C1 segment of cervical spinal cord (tissue), 14 donors: ENCODE results near the gene DNAJC13.
"Not testable (repeated sequence)": the region's sequence is repeated elsewhere in the genome, so short reads cannot be mapped to it uniquely, and the experiment has no call there.

Source experiments
- DNase-seq, 14 donors: peaks; one replicate each; lab custom pipeline; 2025; lab: John Stamatoyannopoulos, UW

The DNAJC13 gene

DNA sequence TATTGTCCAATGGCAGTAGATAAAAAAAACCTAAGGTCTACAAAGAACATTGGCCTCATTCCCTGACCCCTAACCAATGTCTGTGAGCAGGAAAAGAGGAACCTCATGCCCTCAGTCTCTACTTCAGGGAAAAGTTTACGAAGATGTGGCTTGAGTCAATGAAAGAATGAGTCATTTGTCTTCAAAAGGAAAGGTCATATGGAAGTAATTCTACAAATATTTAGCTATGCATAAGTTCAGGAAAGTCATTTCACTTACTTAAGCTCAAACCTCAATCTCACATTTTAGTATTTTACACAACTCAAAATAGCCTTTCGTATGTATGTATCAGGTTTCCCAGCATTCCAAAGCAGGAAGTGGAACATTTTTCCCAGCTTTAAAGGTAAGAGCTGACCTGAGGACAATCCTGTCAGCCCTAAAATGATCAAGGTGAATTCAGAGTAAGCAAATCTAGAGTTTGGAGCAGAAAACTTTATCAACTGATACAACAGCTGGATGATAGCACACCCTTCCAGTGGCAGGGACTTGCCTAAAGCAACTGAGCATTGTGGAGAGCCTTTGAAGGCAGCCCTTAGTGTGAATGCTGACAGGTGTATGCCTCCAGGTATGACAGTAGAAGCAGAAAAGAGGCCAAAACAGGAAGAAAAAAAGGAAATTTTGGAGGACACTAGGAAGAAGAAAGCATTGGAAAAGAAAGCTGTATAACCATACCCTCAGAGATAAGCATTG is 125.9 kb downstream of the DNAJC13 start:
- DNase-seq = no peak

DNA sequence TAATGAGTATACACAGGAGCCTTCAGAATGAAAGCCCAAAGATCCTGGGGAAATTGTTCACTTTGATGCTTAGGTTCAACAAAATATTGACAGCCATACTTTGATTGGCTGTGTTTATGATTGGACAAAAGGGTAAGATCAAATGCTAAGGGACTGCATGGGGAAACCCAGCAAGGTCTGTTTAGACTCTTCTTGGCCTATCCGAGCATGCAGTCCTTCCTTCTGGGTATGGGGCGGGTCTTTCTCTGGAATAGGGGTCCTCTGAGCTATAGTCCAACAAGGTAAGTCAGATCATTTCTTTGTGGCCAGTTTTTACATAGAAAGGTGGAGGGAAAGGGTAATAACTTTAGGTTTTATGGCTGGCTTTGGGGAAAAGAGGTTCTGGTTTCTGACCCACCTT is 126.8 kb downstream of the DNAJC13 start:
- DNase-seq = no peak

DNA sequence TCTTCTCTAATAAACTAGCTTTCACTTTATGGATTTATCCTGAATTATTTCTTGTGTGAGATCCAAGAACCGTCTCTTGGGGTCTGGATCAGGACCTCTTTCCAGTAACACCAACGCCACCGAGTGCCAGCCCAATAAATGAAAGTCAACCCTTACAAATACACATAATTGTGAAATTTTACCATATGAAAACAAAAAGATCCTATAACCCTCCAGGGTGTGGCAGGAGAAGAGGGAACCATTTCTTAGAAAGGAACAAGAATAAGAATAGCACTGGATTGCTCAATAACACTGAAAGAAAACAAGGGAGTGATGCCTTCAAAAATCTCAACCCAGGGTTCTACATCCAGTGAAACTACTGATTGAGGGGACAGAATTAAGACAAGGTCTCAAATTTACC is 128.2 kb downstream of the DNAJC13 start:
- no peak for DNase-seq

DNA sequence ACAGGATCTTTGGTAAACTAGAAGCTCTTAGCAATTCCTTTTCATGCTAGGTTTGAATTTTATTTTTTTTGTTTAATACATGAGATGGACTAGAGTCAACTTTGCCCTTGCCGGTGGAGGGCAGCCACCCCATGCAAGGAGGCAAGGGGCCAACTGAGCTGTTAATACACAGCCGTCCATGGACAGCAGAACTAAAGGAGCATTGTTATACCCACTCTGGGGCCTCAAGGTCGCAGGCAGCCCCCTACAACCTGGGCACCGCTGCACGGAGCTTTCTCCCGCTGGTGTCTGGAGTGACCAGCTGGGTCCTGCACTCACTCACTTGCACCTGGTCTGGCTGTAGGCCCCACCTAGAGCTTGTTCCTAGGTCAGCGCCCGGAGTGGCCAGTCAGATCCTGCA is 131.9 kb downstream of the DNAJC13 start:
- DNase-seq = no peak

DNA sequence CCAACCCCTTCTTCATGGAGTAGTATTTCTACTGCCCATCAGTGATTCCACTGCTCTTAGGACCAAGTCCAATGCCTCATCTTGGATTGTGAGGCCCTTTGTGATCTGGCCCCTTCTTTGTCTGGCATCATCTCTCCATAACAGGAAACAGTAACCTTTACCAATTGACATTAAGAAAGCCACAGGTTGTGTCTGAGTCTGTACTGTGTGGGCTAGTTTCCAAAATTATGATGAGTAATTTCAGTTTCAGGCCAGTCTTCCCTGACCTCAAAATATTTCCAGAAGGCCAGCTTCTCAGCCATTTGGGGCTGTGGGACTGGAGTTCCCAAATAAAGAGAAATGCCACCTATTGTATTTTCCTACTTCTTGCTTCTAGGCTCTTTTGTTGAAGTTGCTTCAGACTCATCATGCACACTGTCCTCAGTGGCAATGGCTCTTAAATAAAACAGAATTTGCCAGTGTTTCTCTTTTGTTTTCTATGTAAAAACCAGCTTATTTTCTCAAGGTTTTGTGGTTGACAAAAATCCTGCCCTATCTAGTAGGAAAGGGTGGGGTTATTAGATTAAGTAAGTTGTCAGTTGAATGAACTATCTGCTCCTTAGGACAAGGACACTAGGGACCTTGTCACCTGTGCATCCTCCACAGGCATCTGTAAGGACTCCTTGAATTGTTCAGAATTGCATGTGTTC is 132.7 kb downstream of the DNAJC13 start:
- DNase-seq = no peak

DNA sequence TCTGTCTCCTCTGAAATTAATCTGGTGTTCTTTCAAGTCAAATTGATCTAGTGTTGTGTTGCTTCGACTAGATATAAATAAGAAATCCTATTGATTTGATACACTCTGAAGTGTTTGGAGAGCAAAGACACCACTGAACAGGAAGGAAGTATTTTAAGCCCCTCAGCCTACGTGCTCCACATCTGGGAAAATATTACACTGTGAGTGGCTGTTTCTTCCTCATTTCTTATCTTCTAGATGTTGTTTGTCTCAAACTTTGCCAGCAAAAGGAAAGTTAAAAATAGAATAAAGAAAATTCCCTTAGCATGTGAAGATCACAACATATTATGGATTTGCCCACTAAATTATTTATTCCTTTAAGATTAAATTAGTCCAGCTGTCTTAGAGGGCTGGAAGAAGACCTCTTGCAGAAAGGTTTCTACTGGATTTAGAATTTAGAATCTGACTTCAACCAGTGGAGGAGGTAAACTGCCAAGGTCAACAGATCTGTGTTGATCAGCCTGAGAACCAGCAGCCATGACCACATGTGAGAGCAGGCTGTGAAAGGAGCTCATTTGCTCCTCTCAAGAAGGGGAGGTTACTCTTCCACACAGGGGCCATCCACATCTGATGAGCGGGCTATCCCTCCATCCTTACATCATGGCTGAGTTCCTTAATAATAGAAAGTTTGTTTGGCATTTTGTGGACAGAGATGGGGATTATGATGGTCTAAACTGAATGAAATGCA is 133.4 kb downstream of the DNAJC13 start:
- no peak for DNase-seq

DNA sequence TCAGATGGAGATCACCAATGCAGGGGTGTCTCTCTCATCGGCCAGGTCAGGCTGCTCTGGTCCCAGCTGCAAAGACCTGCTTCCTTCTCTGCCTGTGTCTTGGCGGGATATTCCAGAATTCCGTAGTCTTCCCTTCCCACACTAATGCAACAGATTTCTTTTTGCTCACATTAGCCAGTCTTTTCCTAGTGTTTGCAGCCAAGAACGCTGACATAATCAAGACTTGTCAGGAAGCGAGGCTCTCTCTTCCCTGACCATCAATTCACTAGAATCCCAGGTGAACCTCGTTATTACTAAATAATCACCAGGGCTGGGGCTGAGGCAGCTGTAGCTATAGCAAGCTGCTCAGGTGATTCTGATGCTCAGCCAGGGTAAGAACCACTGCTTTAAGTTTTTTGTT is 136.5 kb downstream of the DNAJC13 start:
- no peak for DNase-seq

DNA sequence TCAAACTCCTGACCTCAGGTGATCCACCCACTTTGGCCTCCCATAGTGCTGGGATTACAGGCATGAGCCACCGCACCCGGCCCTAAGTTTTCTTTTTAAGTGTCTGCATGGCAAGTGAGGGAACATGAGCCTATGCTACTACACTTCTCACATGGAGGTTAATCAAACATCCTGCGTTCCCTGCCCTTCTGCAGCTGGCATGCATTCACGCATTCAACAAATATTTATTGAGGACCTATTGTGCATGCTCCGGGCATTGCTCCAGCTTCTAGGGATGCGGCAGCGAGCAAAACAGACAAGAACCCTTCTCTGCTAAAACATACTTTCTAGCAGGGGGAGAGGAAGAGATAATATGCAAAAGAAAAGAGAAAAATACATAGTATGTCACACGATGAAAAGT is 137.1 kb downstream of the DNAJC13 start:
- DNase-seq = no peak

DNA sequence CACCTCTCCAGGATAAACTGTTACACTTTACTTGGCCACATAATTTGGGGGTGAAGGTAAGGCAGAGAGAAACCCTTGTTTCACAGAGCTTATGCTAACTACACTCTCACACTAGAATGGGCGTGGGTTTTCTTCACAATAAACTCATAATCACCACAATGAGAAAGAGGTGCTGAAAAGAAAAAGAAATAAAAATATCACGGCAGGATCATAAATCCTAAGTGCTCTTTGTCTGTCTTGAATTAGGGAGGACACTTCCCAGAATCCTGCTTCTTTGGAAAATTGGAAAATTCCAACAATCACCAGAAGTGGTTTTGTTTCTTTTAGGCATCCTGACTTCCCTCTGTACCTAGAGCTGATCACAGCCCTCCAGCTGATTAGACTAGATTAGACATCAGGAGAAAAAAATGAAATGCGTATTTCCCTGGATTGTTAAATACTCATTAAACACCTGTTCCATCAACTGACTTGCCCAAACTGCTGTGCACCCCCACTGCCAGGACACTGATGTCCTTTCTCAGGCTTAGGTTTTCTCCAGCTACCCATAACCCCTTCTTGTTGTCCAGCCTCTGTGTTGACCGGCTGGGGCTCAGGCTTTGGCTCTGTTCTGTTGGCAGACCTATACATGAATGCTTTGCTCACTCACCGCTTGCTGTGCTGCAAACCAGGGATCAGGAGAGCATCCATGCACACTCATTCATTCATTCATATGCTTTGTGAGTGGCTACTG is 138.2 kb downstream of the DNAJC13 start:
- DNase-seq = no peak

DNA sequence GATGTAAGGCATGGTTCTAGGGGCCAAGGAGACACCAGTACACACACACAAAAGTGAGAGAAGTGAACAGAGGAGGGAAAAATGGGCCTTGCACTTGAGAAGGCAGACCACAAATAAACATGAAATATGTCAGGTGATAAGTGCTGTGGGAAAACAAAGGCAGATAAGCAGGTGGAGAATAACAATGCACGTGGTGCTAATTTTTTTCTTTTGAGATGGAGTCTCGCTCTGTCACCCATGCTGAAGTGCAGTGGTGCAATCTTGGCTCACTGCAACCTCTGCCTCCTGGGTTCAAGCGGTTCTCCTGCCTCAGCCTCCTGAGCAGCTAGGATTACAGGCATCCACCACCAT is 138.7 kb downstream of the DNAJC13 start:
- not testable (repeated sequence) for DNase-seq

DNA sequence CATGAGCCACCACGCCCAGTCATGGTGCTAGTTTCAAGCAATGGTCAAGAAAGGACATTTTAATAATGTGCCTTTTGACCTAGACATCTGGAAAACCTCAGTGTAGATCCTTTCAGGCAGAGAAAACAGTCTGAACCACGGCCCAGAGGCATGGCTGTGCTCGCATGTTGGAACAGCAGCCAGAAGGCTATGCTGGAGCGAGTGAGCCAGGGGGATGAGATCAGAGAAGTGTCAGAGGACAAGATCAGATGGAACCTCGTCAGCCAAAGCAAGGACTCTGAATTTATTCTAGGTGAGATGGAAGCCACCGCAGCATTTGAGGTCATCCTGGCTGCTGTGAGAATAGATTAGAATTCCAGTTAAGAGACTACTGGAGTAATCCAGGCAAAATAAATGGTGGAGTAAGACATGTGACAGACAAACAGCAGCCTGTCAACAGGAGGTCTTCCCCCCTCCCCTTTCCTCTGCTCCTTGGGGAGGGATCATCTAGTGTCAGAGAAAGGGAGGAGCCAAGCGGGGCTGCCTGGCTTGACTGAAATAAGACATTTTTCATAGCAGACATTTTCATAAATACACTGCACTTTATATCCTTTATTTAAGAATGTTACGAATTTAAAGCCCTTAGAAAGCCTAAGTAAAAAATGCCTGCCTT is 139.3 kb downstream of the DNAJC13 start:
- no peak for DNase-seq

DNA sequence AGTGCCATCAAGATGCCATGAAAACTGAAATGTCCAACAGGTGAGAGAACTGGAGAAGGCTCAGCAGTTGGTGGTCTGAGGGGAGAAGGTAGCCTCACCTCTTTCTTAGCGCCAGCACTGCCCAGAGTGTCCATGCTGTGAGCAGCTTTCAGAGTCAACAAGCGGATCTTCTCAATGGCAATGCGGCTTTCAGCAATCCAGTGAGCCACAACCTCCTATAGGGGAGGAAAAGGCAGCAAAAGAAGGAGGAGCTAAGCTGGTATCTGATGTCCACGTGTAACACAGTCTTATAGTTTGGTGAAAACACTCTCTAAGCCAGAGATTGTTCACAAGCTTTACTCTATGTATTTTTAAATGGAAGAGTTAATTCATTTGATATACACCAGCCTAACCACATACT is 143.7 kb downstream of the DNAJC13 start:
- no peak for DNase-seq

DNA sequence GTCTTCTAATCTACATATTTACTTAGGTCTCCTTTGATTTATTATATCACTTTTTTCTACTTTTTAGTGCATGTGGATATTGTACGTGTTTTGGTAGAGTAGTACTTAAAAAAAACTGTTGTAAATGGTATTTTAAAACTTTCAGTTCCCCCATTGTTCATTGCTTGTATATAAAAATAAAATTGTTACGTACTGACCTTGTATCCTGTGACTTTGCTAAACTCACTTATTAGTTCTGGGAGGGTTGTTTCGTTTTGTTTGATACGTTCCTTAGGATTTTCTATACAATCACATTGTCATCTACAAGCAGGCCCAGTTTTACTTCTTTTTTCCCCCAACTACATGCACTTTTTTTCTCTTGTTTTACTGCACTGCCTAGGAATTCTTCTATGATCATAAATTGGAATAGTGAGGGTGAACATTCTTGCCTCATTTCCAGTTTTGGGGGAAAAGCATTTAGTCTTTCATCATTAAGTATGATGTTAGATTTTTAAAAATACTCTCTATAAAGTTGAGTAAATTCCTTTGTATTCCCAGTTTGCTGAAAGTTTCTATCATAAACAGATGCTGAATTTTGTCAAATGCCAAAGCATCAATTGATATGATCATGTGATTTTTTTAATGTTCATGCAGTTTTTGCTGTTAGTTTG is 146.2 kb downstream of the DNAJC13 start:
- no peak for DNase-seq

DNA sequence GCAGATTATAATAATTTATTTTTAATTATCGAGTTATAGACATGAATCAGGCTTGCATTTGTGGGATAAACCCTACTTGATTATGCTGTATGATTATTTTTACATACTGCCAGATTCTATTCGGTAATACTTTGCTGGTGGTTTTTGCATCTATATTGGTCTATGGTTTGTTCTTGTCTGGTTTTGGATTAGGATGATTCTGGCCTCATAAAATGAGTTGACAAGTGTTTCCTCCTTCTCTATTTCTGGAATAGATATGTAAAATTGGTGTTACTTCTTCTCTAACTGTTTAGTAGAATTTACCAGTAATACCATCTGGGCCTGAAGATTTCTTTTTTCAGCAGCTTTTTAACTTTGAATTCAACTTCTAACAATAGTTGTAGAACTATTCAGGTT is 146.8 kb downstream of the DNAJC13 start:
- DNase-seq = no peak

DNA sequence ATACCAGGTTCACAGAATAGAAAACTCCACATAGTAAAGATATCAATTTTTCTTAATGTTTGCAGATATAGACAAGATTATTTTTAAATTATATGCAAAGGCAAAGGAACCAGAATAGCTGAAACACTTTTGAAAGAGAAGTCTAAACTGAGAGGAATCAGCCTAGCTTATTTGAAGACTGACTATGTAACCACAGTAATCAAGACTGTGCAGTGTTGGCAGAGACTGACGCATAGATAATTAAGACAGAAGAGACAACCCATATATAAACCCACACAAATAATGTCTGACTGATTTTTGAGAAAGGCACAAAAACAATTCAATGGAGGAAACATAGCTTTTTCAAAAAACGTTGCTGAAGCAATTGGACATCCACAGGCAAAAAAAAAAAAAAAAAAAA is 151.1 kb downstream of the DNAJC13 start:
- DNase-seq = no peak

DNA sequence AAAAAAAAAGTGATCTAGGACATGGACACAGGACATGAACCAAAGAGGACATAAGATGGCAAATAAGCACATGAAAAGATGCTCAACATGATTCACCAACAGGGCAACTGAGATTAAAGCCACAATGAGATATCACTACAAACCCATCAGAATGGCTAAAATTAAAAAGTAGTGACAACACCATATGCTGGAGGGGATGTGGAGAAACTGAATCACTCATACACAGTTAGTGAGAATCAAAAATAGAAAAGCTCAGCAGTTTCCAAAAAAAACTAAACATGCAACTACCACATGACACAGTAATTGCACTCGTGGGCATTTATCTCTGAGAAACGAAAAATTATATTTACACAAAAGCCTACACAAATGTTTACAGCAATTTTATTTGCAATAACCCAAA is 151.9 kb downstream of the DNAJC13 start:
- DNase-seq = no peak

DNA sequence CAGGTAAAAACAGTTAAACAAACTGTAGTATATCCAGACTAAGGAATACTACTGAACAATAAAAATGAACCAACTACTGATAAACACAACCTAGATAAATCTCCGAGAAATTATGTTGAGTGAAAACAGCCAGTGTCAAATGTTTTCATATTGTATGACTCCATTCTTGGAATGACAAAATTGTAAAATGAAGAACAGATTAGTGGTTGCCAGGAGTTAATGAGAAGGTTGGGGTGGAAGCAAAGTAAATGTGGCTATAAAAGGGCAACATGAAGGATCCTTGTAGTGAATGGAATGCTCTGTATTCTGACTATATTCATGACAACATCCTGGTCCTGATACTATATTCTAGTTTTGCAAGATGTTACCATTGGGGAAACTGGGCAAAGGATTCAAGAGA is 152.3 kb downstream of the DNAJC13 start:
- no peak for DNase-seq

DNA sequence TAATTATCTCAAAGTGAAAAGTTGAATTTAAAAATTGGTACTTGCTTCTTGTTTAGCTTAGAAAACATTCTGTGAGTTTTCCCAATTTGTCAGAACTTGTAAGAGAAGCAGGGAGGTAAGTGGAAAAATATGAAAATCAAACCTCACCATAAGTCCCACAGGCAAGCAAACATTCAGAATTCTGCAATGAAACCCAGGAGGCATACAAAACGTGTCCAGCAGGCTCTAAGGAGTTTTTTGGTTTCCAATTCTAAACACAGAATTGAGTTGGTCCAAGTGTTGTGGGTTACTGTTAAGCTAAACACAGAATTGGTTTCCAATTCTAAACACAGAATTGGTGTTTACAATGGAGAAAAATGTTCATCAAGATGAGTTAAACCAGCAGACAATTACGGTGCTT is 152.7 kb downstream of the DNAJC13 start:
- no peak for DNase-seq

DNA sequence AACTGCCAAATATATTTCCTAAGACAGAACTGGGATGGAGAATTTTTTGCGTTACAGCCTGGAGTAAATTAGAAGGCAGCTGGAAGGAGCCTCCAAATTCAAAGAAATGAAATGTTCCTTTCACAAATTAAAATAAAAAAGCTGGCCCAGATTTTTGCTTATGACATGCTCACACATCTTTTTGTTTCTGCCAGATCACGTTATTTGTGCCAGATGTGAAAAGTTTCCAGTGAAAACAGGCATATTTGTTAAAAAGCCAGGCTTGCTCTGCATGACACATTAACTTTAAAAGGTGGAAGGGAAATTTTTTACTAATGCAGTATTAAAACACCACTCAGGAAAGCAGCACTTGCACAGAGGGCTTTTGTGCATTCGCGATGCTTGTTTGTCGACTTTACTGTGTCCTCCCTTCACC is 156.5 kb downstream of the DNAJC13 start:
- DNase-seq = no peak

DNA sequence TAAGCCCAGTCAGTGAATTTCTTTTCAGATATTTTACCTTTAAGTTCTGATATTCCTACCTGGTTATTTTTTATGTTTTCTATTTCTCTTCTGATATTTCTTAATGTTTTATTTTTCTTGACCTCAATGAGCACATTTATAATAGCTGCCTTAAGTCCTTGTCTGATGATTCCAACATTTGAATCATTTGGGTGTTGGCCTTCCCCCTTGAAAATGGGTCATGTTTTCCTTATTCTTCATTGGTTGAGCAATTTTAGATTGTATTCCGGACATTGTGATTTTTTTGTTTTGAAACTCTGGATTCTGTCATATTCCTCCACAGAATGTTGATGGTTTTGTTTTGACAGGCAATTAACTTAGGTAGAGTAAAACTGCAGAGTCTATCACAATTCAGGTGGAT is 170.1 kb downstream of the DNAJC13 start:
- DNase-seq = no peak
